HCT116 (cell line): Measurements from ENCODE around the gene USP36. TPM values are rescaled to one million over a fixed set of nuclear protein-coding genes. Genes with fewer than 3 reads are reported as not detected.

Experiments used
- ATAC-seq: fragments of 200-7000 bp; cut with Tn5 transposase; 2 replicates; pipeline ENCODE4 v1.9.1; 2020; ENCODE audit warnings: mild to moderate bottlenecking, moderate library complexity
- BruUV-seq: library from RNA; stranded (reverse); fragments of 400-500 nt; replicated peaks from 2 replicates; lab custom pipeline; 2021; lab: Mats Ljungman, UMichigan
- CTCF ChIA-PET: fragments of 300-600 bp; sonication (Branson Sonifier 250); formaldehyde crosslinking; loops from one replicate; lab custom pipeline; 2021; ENCODE audit warnings: antibody characterized with exemption; lab: Charles Lee
- POLR2A ChIA-PET: fragments of 300-600, 350-600 bp; sonication (Branson Sonifier 250); formaldehyde crosslinking; loops from one replicate; lab custom pipeline; 2021; ENCODE audit warnings: antibody characterized with exemption; lab: Charles Lee
- RAD21 ChIA-PET, 2 experiments: fragments of 300-600 bp; sonication (Branson Sonifier 250); formaldehyde crosslinking; loops; one replicate each; lab custom pipeline; 2023; ENCODE audit warnings: low total read pairs in 2 of 2; ENCODE audit not compliant: uncharacterized antibody in 2 of 2, unreplicated experiment in 2 of 2, low non-redundant PET in 1 of 2; lab: Charles Lee
- DNase-seq: peaks from one replicate; pipeline ENCODE4 v3.0.0-alpha.2; 2010; ENCODE audit warnings: low read depth, low spot score
- H2AFZ ChIP-seq: fragments of 200-600 bp; shearing (Covaris generic), sonication (generic); 2 replicates; pipeline ENCODE4 v1.6.1; 2017; ENCODE audit warnings: low read depth, mixed run types, mixed read lengths, antibody characterized with exemption, low read length; ENCODE audit not compliant: poor library complexity, severe bottlenecking
- H3K27ac ChIP-seq: 2 replicates; pipeline ENCODE4 v1.5.1; 2012; ENCODE audit warnings: low read depth, low read length
- H3K27me3 ChIP-seq: fragments of 200-600 bp; sonication (generic); 2 replicates; pipeline ENCODE4 v1.6.1; 2016; ENCODE audit warnings: mixed run types, low read length, mixed read lengths; ENCODE audit not compliant: insufficient read depth
- H3K36me3 ChIP-seq, 2 experiments: fragments of 200-500 bp in 1 of 2; fragments of 200-600 bp in 1 of 2; sonication (Bioruptor generic) in 1 of 2; sonication (generic) in 1 of 2; 2 replicates each; pipeline versions ENCODE4 v1.5.1 to v1.6.1; 2014 to 2016; ENCODE audit warnings: low read length in 2 of 2, inconsistent platforms in 1 of 2, mixed read lengths in 1 of 2, mixed run types in 1 of 2; ENCODE audit not compliant: insufficient read depth in 2 of 2, control insufficient read depth in 1 of 2
- H3K4me1 ChIP-seq, 2 experiments: fragments of 200-600 bp in 1 of 2; sonication (generic) in 1 of 2; 2 replicates each; pipeline versions ENCODE4 v1.5.1 to v1.6.1; 2012 to 2017; ENCODE audit warnings: low read length in 2 of 2, inconsistent platforms in 1 of 2, mild to moderate bottlenecking in 1 of 2, mixed read lengths in 1 of 2, mixed run types in 1 of 2, moderate library complexity in 1 of 2; ENCODE audit not compliant: insufficient read depth in 2 of 2, control insufficient read depth in 1 of 2
- H3K4me2 ChIP-seq: fragments of 200-600 bp; sonication (generic); 2 replicates; pipeline ENCODE4 v1.6.1; 2017; ENCODE audit warnings: mixed run types, low read length, mixed read lengths
- H3K4me3 ChIP-seq, 2 experiments: fragments of 200-600 bp in 1 of 2; sonication (generic) in 1 of 2; replicated peaks in 1 of 2; 2 replicates each; pipeline ENCODE4 v1.5.1; 2011 to 2016; ENCODE audit warnings: low read length in 2 of 2, control low read depth in 1 of 2, low read depth in 1 of 2, mild to moderate bottlenecking in 1 of 2, mixed read lengths in 1 of 2, mixed run types in 1 of 2
- H3K79me2 ChIP-seq: fragments of 200-600 bp; sonication (generic); 2 replicates; pipeline ENCODE4 v1.6.1; 2017; ENCODE audit warnings: mild to moderate bottlenecking, mixed run types, low read length, moderate library complexity, mixed read lengths; ENCODE audit not compliant: insufficient read depth
- H3K9ac ChIP-seq: fragments of 200-600 bp; sonication (generic); 2 replicates; pipeline ENCODE4 v1.6.1; 2016; ENCODE audit warnings: low read length, mixed read lengths
- H3K9me2 ChIP-seq: fragments of 200-600 bp; sonication (generic), shearing (Covaris generic); 2 replicates; pipeline ENCODE4 v1.6.1; 2017; ENCODE audit warnings: mixed run types, mild to moderate bottlenecking, moderate library complexity; ENCODE audit not compliant: insufficient read depth
- H3K9me3 ChIP-seq, 2 experiments: fragments of 200-500 bp in 1 of 2; fragments of 200-600 bp in 1 of 2; sonication (Bioruptor generic) in 1 of 2; sonication (generic) in 1 of 2; 2 replicates each; pipeline ENCODE4 v1.6.1; 2014 to 2017; ENCODE audit warnings: low read length in 2 of 2, mixed read lengths in 2 of 2, inconsistent platforms in 1 of 2, low read depth in 1 of 2, mild to moderate bottlenecking in 1 of 2, mixed run types in 1 of 2, moderate library complexity in 1 of 2; ENCODE audit not compliant: control insufficient read depth in 1 of 2, insufficient read depth in 1 of 2
- H4K20me1 ChIP-seq: fragments of 200-600 bp; sonication (generic), shearing (Covaris generic); 2 replicates; pipeline ENCODE4 v1.6.1; 2017; ENCODE audit warnings: mixed run types, mild to moderate bottlenecking, moderate library complexity; ENCODE audit not compliant: insufficient read depth
- CBX3 ChIP-seq: IDR thresholded peaks from 2 replicates; pipeline ENCODE4 v1.6.1; 2012; ENCODE audit warnings: low read depth
- ELF1 ChIP-seq: IDR thresholded peaks from 2 replicates; pipeline ENCODE4 v1.6.1; 2012; ENCODE audit warnings: low read depth, borderline replicate concordance
- JUND ChIP-seq: IDR thresholded peaks from 2 replicates; pipeline ENCODE4 v1.6.1; 2012
- SIN3A ChIP-seq: IDR thresholded peaks from 2 replicates; pipeline ENCODE4 v1.6.1; 2012; ENCODE audit warnings: low read depth
- ZNF274 ChIP-seq: fragments of 200-500 bp; sonication (Bioruptor generic); IDR thresholded peaks from 2 replicates; pipeline ENCODE4 v1.6.1; 2014; ENCODE audit warnings: mild to moderate bottlenecking, low read depth, low read length, inconsistent platforms
- intact Hi-C: fragments of 100-400 bp; cut with micrococcal nuclease; formaldehyde crosslinking; loops from 2 replicates; pipeline ENCODE4 v1.10.0; 2022
- total RNA-seq: library from RNA; stranded (reverse); gene quantifications from one replicate; pipeline ENCODE4 v1.2.1, GENCODE V29; 2021; ENCODE audit not compliant: unreplicated experiment
- TF ChIP-seq, protein P1 (sequence below): IDR thresholded peaks from 2 replicates; pipeline ENCODE4 v1.6.1; 2012; ENCODE audit warnings: low read depth

The USP36 gene
- total RNA-seq, 1 experiment from 2014 or later, result 104 TPM

DNA sequence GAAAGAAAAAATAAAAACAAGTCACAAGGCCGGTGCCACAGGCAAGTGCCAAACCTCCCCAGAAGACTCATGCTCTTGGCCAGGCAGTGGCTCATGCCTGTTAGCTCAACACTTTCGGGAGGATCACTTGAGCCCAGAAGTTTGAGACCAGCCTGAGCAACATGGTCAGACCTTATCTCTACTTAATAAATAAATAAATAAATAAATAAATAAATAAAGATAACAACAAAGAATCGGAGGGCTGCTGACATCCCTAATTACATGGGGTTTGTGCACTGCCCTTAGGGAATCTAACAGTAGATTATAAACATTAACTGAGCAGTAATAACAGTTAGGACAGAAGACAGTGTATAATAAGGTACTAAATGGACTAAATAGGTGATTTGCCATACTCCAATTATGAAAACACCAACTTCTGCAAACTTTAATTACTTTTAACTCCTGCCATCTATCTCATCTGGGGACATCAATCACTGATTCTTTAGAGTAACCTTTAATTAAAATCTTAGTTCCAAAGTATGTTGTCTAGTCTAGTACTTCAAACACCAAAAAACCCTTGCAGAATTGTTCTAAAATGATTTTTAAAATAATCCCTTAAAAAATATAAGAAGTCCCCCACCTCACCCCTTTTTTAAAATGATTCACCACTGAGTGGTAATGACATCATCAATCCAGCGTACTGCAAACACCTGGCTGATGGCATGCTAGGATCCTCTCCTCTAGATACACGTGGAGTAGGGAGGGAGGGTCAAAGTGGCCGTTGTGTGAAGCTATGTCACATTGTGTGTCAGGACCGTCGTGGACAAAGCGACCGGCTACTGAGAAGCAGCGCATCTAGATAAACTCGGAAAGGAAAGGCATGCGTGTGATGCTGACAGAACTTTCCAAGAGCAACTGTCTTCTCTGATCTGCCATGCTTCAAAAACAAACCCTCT is 87.0 kb downstream of the USP36 start:
- Histone ChIP-seq H3K79me2 (peaks cover 21% of the 10 kb centered on the region), H3K9me3 (no peaks in the 10 kb centered on the region), H3K36me3 (no peaks in the 10 kb centered on the region), H3K9me2 (no peaks in the 10 kb centered on the region), H3K9ac (no peak overlapping the region), H3K27me3 (no peaks in the 10 kb centered on the region), H2AFZ (no peak overlapping the region), H3K4me2 (no peak overlapping the region), H3K4me3 (no peak overlapping the region), H3K4me1 (peaks cover 0 to 7% of the 10 kb centered on the region in 2 experiments; a peak in 1 of 4 replicates), H3K27ac (no peak overlapping the region), H4K20me1 (no peaks in the 10 kb centered on the region; the same call in 1 of the 2 replicates)
- ATAC-seq (no peak), DNase-seq (no peak)
- ChIA-PET POLR2A (no interaction called here), CTCF (no interaction called here), RAD21 (no interaction called here)
- BruUV-seq, result no TSS peak
- intact Hi-C loops, result no loop called here
- TF ChIP-seq JUND, result no peak
- TF ChIP-seq SIN3A, result no peak
- no peak for TF ChIP-seq CBX3
- TF ChIP-seq, protein P1, sequence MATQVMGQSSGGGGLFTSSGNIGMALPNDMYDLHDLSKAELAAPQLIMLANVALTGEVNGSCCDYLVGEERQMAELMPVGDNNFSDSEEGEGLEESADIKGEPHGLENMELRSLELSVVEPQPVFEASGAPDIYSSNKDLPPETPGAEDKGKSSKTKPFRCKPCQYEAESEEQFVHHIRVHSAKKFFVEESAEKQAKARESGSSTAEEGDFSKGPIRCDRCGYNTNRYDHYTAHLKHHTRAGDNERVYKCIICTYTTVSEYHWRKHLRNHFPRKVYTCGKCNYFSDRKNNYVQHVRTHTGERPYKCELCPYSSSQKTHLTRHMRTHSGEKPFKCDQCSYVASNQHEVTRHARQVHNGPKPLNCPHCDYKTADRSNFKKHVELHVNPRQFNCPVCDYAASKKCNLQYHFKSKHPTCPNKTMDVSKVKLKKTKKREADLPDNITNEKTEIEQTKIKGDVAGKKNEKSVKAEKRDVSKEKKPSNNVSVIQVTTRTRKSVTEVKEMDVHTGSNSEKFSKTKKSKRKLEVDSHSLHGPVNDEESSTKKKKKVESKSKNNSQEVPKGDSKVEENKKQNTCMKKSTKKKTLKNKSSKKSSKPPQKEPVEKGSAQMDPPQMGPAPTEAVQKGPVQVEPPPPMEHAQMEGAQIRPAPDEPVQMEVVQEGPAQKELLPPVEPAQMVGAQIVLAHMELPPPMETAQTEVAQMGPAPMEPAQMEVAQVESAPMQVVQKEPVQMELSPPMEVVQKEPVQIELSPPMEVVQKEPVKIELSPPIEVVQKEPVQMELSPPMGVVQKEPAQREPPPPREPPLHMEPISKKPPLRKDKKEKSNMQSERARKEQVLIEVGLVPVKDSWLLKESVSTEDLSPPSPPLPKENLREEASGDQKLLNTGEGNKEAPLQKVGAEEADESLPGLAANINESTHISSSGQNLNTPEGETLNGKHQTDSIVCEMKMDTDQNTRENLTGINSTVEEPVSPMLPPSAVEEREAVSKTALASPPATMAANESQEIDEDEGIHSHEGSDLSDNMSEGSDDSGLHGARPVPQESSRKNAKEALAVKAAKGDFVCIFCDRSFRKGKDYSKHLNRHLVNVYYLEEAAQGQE, result no peak
- TF ChIP-seq ELF1, result no peak
- no peak for TF ChIP-seq ZNF274
